GM21423 (cell line): ENCODE measurements around the gene CBR3.
A peak's percentile ranks its signal among the peaks of the same experiment; 100 is the strongest.
"Not testable (repeated sequence)": the region's sequence is repeated elsewhere in the genome, so short reads cannot be mapped to it uniquely, and the experiment has no call there.

Source experiments
- ATAC-seq: cut with Tn5 transposase; IDR thresholded peaks from one replicate; pipeline ENCODE4 v1.9.1; 2021; ENCODE audit warnings: mild to moderate bottlenecking, moderate library complexity; ENCODE audit not compliant: unreplicated experiment

Gene CBR3

DNA sequence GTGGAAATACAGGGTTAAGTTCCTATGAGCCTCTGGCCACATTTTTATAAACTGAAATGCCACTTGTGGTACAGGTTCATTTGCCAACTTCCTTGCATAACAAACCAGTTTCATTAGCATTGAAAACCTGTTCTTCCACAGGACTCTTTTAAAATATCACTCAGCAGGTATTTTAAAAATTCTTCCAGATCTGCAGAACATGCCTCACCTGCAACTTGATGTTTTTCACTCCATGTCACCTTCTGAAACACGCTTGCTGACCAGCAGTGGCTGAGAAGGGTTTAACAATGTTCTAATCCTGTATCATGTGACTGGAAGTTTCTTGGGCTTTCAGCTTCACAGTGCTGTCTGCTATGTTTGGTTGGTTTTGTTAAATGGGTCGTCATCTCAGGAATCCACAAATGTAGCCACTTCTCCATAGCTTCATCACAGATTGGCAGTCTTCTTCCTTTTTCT is 17.6 kb upstream of the CBR3 start:
- ATAC-seq, result no peak

DNA sequence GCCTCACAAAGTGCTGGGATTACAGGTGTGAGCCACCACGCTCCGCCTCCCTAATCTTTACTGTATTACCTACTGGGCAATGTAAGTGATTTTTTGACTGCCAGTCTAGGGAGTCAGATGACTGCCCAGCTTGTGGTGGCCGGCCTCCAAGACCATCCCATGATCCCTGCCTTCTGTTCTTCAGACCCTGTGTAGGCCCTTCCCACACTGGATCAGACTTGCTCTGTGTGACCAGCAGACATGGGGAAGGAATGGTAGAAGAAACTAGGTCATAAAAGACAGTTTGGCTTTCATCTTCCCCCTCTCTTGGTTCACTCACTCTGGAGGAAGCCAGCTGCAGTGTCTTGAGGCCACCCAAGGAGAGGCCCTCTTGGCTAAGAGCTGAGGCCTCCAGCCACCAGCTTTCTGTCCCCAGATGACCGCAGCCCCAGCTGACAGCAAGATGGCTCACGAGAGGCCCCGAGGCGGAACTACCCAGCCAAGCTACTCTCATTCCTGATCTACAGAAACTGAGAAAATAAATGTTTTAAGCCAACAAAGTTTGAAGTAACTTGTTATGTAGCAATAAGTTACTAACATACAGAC is 14.5 kb upstream of the CBR3 start:
- ATAC-seq, result no peak

DNA sequence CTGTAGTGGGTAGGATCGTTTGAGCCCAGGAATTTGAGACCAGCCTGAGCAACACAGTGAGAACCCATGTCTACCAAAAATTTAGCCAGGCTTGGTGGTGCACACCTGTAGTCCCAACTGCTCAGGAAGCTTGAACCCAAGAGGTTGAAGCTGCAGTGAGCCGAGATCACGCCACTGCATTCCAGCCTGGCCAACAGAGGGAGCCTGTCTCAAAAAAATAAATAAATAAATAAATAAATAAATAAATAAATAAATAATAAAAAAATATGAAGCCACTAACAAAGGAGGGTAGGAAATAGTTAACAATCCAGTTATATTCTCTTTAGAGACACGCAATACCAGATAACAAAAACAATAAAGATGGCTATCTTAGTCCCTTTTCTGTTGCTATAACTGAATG is 11.9 kb upstream of the CBR3 start:
- ATAC-seq, result no peak

DNA sequence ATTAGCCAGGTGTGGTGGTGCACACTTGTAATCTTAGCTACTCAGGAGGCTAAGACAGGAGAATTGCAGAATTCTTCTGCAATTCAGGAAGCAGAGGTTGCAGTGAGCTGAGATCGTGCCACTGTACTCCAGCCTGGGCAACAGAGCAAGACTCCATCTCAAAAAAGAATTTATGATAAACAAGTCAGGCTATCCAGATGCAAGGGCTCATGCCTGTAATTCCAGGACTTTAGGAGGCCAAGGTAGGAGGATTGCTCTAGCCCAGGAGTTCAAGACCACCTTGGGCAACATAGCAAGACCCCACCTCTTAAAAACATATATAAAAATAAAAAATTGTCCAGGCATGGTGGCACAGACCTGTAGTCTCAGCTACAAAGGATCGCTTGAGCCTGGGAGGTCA is 10.5 kb upstream of the CBR3 start:
- no peak for ATAC-seq

DNA sequence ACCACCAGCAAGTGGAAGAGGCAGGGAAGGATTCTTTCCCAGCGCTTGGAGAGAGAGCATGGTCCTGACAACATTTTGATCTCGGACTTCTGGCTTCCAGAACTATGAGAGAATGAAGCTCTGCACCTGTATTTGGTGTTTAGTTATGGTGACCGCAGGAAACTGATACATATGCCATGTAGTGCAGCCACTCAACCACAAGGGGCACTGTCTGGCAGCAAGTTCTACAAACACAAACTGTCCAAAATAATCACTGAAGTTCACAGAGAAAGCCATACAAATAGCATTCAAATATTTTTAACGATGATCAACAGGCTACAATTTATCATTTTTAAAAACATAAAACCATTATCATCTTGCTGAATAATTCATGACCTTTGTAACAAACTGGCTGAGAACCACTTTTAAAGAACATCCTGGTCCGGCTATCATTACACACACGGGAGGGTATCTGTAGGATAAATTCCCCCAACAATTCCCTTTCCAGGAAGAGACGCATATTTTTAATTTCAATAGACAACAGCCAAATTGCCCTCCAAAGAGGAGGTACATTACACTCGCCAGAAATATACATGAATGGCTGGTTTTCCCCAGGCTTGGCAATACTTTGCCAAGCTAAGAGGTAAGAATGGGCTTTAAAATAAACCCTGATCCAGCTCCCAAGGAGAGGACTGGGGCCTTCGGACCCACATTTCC is 9.2 kb upstream of the CBR3 start:
- no peak for ATAC-seq

DNA sequence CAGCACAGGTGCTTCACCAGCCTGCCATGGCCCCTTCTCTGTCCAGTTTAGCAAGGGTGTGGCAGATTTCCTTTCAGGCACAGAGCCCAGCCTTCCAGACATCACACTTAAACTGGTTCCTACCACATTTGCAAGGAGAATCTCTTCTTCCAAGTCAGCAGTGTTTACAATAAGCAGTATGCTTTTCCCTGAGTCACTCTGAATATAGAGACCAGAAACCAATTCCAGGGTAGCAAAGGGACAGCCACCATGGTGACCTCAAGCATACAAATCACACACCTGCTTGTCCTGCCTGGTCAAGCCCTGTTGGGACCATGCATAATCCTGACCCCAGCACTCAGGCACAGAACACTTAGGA is 8.7 kb upstream of the CBR3 start:
- no peak for ATAC-seq

DNA sequence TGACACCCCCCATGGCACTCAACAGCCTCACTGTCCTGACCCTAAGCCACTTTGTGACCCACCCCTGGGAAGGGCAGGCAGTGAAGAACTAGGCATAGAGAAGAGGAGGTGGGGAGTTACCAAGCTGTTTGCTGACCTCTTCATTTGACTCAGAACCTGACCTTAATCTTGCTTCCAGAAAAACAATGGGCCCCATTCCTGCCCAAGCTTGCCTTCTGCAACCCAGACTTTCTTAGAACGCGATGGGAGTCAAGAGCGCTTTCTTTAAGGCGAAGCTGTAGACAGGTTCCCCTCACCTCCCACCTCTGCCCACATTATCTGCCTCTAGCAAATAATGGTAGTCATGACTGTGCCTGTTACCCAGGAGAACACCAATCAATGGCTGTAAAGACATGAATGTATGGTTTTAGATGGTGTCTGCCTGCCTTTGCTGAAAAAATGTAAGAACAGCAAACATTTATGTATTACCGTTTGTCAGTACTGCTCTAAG is 8.2 kb upstream of the CBR3 start:
- no peak for ATAC-seq

DNA sequence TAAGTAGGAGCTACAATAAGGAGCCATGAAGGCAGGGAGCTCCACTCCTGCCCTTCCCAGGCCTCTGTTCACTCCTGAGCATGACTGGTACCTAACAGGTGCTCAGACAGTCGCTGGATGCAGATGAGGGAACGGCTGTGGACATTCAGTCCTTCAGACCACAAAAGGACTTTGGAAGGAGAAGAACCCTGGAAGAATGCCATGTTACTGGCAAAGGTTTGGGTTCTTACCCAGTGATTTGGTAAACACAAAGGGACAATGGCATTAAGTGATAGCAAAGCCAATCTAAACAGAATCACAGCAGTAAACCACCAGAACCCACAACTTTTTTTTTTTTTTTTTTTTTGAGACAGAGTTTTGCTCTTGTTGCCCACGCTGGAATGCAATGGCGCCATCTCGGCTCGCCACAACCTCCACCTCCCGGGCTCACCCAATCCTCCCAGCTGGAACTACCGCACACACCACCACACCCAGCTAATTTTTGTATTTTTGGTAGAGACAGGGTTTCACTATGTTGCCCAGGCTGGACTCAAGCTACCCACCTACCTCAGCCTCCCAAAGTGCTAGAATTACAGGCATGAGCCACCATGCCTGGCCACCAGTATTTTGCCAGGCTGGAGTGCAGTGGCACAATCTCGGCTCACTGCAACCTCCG is 7.5 kb upstream of the CBR3 start:
- ATAC-seq, result no peak

DNA sequence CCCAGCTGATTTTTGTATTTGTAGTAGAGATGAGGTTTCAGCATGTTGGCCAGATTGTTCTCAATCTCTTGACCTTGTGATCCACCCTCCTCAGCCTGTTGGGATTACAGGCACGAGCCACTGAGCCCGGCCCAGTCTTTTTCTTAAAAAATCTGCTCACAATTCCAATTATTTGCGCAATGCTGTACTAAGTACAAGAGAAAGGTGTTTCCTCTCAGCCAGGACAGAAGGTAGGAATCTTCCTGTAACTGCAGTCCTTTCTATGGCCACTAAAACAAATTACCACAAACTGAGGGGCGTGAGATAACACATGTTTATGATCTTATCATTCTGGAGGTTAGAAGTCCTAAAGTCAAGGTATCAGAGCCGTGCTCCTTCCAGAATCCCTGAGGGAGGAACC is 6.9 kb upstream of the CBR3 start:
- ATAC-seq, result no peak

DNA sequence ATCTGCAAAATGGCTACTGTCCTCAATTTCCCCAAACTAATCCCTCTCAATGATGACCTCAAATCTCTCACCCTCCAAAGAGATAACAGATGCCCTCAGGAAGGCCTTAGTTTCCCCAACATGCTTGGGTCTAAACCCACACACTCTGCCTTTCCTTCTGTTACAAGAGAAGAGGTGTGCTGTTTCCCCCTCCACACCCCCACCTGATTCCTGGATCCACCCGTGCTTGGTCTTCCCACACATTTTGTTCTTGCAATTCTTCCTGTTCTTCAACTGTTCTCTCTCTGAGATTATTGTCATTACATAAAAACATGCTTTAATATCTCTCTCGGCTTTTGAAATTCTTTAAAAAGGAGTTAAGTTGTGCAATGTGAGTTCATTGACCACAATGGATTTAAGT is 5.7 kb upstream of the CBR3 start:
- ATAC-seq, result no peak

DNA sequence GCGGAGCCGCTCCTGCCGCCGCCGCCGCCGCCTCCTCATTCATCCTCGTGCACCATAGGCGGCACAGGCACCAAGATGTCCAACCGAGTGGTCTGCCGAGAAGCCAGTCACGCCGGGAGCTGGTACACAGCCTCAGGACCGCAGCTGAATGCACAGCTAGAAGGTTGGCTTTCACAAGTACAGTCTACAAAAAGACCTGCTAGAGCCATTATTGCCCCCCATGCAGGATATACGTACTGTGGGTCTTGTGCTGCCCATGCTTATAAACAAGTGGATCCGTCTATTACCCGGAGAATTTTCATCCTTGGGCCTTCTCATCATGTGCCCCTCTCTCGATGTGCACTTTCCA is 4.5 kb upstream of the CBR3 start:
- ATAC-seq, result not testable (repeated sequence)

DNA sequence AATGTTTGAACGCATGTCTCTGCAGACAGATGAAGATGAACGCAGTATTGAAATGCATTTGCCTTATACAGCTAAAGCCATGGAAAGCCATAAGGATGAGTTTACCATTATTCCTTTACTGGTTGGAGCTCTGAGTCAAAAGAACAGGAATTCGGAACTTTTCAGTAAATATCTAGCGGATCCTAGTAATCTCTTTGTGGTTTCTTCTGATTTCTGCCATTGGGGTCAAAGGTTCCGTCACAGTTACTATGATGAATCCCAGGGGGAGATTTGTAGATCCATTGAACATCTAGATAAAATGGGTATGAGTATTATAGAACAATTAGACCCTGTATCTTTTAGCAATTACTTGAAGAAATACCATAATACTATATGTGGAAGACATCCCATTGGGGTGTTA is 4.0 kb upstream of the CBR3 start:
- not testable (repeated sequence) for ATAC-seq

DNA sequence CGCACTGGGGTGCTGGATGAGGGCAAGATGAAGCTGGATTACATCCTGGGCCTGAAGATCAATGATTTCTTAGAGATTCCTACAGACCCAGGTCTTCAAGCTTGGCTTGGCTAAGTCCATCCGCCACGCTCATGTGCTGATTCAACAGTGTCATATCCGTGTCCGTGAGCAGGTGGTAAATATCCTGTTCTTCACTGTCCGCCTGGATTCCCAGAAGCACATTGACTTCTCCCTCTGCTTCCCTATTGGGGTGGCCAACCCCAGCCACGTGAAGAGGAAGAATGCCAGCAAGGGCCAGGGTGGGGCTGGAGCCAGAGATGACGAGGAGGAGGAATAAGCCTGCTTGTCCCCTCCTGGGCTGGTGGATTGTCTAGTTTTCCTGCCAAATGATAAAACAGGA is 2.2 kb upstream of the CBR3 start:
- ATAC-seq, result no peak

DNA sequence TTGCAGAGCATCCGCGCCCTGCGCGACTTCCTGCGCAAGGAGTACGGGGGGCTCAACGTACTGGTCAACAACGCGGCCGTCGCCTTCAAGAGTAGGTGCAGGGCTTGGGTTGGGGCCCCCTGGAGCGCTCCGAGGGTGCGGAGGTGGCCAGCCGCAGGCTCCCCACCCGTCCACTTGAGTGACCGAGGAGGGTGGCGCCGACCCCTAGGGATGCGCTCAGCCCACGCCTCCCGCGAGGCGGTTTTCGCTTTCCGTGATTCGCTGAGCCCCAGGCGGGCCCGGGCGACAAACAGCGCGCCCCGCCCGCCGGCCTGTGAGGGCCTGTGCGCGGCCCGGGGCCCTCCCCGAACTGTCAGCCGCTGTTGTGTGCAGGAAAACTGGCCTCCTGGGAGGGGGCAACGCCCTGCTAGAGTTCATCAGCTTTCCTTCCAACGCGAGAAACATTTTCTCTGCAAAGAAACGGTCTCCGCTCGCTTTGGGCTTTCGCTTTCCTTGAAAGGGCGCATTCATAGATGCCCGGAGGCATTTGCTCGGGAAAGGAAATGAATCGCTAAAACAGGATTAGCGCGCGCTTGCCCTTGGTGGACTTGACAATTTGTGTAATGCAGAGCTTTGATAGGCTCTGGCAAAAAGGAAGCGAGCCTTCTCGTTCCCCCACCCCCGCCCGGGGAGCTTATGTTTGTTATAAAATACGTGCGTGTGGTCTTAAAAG is 668 bp downstream of the CBR3 start:
- ATAC-seq, result no peak

DNA sequence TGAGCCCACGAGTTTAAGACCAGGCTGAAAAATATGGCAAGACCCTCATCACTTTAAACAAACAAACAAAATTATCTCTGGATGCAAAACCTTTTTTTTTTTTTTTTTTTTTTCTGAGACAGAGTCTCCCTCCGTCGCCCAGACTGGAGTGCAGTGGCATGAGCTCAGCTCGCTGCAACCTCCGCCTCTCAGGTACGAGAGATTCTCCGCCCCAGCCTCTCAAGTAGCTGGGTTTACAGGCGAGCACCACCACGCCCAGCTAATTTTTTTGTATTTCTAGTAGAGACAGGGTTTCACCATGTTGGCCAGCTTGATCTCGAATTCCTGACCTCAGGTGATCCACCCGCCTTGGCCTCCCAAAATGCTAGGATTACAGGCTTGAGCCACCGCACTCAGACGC is 4.9 kb downstream of the CBR3 start:
- ATAC-seq, result not testable (repeated sequence)

DNA sequence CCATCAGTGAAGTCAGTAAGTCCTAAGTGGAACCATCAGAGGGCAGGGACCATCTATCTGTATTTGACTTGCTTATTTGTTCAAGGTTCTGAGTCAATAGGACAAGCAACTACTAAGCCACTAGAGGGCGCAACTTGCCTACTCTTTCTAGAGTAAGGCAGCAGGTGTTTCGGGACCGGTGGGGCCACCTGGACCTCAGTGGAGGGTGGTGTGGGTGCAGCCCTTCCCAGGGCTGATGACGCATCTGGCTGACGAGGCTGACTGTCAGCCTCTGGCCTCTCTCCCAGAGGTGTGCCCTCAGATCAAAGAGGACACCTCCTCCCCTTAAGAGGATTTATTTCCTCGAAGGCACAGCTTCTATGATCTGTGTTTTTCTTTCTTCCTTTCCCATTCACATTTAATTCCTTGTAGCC is 6.6 kb downstream of the CBR3 start:
- peak; percentile 88 for ATAC-seq

DNA sequence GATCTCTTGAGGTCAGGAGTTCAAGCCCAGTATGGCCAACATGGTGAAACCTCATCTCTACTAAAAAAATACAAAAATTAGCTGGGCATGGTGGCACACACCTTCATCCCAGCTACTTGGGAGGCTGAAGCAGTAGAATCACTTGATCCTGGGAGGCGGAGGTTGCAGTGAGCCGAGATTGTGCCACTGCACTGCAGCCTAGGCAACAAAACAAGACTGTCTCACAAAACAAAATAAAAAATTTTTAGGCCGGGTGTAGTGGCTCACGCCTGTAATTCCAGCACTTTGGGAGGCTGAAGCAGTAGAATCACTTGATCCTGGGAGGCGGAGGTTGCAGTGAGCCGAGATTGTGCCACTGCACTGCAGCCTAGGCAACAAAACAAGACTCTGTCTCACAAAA is 9.4 kb downstream of the CBR3 start:
- ATAC-seq, result not testable (repeated sequence)

DNA sequence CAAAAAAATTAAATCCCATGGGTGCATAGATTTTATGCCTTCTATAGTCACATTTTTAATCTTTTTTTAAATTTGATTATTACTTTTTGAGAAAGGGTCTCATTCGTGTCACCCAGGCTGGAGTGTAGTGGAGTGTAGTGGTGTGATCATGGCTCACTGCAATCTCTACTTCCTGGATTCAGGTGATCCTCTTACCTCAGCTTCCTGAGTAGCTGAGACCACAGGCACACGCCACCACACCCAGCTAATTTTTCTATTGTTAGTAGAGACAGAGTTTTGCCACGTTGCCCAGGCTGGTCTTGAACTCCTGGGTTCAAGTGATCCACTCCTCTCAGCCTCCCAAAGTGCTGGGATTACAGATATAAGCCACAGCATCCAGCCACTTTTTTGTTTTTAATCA is 10.4 kb downstream of the CBR3 start:
- ATAC-seq, result no peak

DNA sequence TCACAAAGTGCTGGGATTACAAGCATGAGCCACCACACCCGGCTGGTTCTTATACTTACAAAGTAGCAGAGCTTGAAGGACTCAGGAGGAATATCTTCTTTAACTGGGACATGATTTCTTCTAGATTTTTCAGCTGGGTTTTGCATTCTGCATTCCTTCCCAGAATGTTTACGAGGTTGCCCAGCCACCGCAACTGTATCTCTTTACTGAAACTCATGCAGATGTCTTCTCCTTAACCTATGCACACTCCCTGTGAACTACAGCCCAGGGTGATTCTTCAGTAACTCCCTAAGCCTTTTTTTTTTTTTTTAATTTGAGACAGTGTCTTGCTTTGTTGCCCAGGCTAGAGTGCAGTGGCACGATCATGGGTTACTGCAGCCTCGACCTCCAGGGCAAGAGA is 13.0 kb downstream of the CBR3 start:
- no peak for ATAC-seq

DNA sequence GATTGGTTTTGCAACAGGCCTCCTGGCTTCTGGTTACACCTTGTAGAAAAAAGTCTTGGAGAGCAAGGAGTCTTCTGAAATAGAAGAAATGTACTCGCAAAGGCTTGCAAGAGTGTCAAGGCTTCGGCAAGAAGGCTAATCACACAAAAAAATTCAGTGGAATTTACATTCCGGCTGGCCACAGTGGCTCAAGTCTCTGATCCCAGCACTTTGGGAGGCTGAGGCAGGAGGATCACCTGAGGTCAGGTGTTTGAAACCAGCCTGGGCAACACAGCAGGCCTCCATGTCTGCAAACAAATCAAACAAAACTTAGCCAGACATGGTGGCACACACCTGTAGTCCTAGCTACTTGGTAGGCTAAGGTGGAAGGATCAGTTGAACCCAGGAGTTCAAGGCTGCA is 14.0 kb downstream of the CBR3 start:
- ATAC-seq, result no peak

DNA sequence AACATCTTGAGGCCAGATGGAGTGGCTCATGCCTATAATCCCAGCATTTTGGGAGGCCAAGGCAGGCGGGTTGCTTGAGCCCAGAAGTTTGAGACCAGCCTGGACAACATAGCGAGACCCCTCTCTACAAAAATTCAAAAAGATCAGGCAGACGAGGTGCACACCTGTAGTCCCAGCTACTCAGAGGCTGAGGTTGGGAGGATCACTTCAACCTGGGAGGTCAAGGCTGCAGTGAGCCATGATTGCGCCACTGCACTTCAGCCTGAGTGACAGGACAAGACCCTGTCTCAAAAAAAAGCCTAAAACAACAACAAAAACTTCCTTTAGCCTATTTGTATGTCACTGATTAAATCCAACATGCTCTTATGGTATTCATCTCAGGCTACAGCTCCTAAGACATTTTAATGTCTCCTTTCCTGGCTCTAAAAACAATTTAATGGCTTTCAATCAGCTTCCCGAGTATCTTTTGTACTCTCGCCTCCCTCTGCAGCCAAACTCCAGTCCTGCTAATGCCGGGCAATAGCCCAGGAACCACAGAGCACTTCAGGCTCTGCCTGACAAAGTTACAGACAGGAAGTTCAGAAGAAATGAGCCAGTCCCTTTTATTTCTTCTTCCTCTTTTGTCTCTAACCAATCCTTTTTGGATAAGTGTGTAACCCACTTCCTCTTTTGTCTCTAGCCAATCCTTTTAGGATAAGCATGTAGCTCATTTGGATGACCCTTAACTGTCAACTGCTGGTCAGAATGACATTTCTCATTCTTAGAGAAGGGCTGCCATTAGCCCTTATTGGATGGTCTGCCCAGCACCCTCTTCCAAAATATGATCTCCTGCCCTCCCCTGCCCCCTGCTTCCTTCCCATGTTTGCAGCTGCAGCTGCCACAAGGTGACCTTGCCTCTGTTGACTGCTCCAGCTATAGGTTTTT is 15.2 kb downstream of the CBR3 start:
- ATAC-seq, result peak; percentile 58
